NCI-H2107 treated with DMSO at 0.1 percent for 48 hours (cell line): ENCODE data around the gene SH2B2.
"Not testable (repeated sequence)": the region's sequence is repeated elsewhere in the genome, so short reads cannot be mapped to it uniquely, and the experiment has no call there.

ENCODE experiments used
- DNase-seq: peaks from one replicate; lab custom pipeline; 2025; ENCODE audit not compliant: unreplicated experiment; lab: John Stamatoyannopoulos, UW

Gene SH2B2

GRCh38 chr7:102303669-102304422 lies 17.2 kb downstream of the SH2B2 start:
- no peak for DNase-seq

GRCh38 chr7:102304668-102305067 lies 18.0 kb downstream of the SH2B2 start:
- DNase-seq = no peak

- DNase-seq = no peak
These were observed 19.0 kb downstream of the SH2B2 start for GRCh38 chr7:102305414-102306268.

- DNase-seq = peak; percentile 29
These were observed 20.4 kb downstream of the SH2B2 start for GRCh38 chr7:102306916-102307677.

GRCh38 chr7:102310414-102310815 lies 23.7 kb downstream of the SH2B2 start:
- no peak for DNase-seq

- no peak for DNase-seq
These were observed 25.6 kb downstream of the SH2B2 start for GRCh38 chr7:102312317-102312716.

GRCh38 chr7:102313997-102314780 lies 27.5 kb downstream of the SH2B2 start:
- DNase-seq = no peak

GRCh38 chr7:102317231-102318059 lies 30.8 kb downstream of the SH2B2 start:
- no peak for DNase-seq

- DNase-seq = peak; percentile 47
These were observed 31.9 kb downstream of the SH2B2 start for GRCh38 chr7:102318482-102318971.

GRCh38 chr7:102319671-102320070 lies 33.0 kb downstream of the SH2B2 start:
- no peak for DNase-seq

GRCh38 chr7:102320181-102320580 lies 33.5 kb downstream of the SH2B2 start:
- no peak for DNase-seq

- no peak for DNase-seq
These were observed 34.1 kb downstream of the SH2B2 start for GRCh38 chr7:102320601-102321350.

- no peak for DNase-seq
These were observed 34.9 kb downstream of the SH2B2 start for GRCh38 chr7:102321351-102322201.

- DNase-seq = no peak
These were observed 35.6 kb downstream of the SH2B2 start for GRCh38 chr7:102322202-102322715.

- no peak for DNase-seq
These were observed 37.2 kb downstream of the SH2B2 start for GRCh38 chr7:102323914-102324195.

- DNase-seq = not testable (repeated sequence)
These were observed 38.4 kb downstream of the SH2B2 start for GRCh38 chr7:102325106-102325505.

- DNase-seq = no peak
These were observed 39.7 kb downstream of the SH2B2 start for GRCh38 chr7:102326157-102326889.
